Keratinocyte (primary cell): ENCODE data around the gene TMPRSS6. TPM values are rescaled to one million over a fixed set of nuclear protein-coding genes. Genes with fewer than 3 reads are reported as not detected.

Experiments
- DNase-seq: peaks from one replicate; pipeline ENCODE4 v3.0.0-alpha.2; 2011; ENCODE audit warnings: low read depth, missing footprints, low spot score
- FAIRE-seq: peaks from 2 replicates; lab custom pipeline; 2011; peaks lifted over from hg19 to GRCh38; lab: Jason Lieb, UNC
- H2AFZ ChIP-seq: 2 replicates; pipeline ENCODE4 v1.6.0; 2012; ENCODE audit warnings: low read length, control low read depth, inconsistent platforms; ENCODE audit not compliant: control insufficient read depth
- H3K27ac ChIP-seq: 2 replicates; pipeline ENCODE4 v1.5.1; 2011; ENCODE audit warnings: low read length; ENCODE audit not compliant: control insufficient read depth, insufficient read depth
- H3K27me3 ChIP-seq: 3 replicates; pipeline ENCODE4 v1.6.0; 2011; ENCODE audit warnings: low read length; ENCODE audit not compliant: control insufficient read depth, insufficient read depth; ENCODE audit errors: extremely low read depth
- H3K36me3 ChIP-seq, 2 experiments: 2 replicates in 1 of 2; 3 replicates in 1 of 2; pipeline ENCODE4 v1.5.1; 2011; ENCODE audit warnings: low read length in 2 of 2, mild to moderate bottlenecking in 1 of 2; ENCODE audit not compliant: control insufficient read depth in 2 of 2, insufficient read depth in 2 of 2; ENCODE audit errors: extremely low read depth in 1 of 2
- H3K4me1 ChIP-seq: 3 replicates; pipeline ENCODE4 v1.5.1; 2011; ENCODE audit warnings: low read length; ENCODE audit not compliant: control insufficient read depth, insufficient read depth; ENCODE audit errors: extremely low read depth
- H3K4me2 ChIP-seq: 3 replicates; pipeline ENCODE4 v1.6.0; 2011; ENCODE audit warnings: low read depth, low read length; ENCODE audit not compliant: control insufficient read depth, insufficient read depth; ENCODE audit errors: extremely low read depth
- H3K4me3 ChIP-seq, 3 experiments: fragments of 200-600 bp in 1 of 3; sonication (generic) in 1 of 3; 2 replicates in 2 of 3; 3 replicates in 1 of 3; pipeline ENCODE4 v1.5.1; 2011 to 2016; ENCODE audit warnings: low read length in 3 of 3, mild to moderate bottlenecking in 3 of 3, control low read depth in 2 of 3, inconsistent platforms in 1 of 3, low read depth in 1 of 3, mixed read lengths in 1 of 3, mixed run types in 1 of 3, moderate library complexity in 1 of 3; ENCODE audit not compliant: control insufficient read depth in 2 of 3, insufficient read depth in 2 of 3; ENCODE audit errors: extremely low read depth in 1 of 3
- H3K79me2 ChIP-seq: 2 replicates; pipeline ENCODE4 v1.6.0; 2012; ENCODE audit warnings: low read length; ENCODE audit not compliant: control insufficient read depth, insufficient read depth
- H3K9ac ChIP-seq: 3 replicates; pipeline ENCODE4 v1.6.0; 2011; ENCODE audit warnings: low read length; ENCODE audit not compliant: control insufficient read depth, insufficient read depth; ENCODE audit errors: extremely low read depth
- H3K9me1 ChIP-seq: 3 replicates; pipeline ENCODE4 v1.6.0; 2011; ENCODE audit warnings: low read length; ENCODE audit not compliant: control insufficient read depth, insufficient read depth; ENCODE audit errors: extremely low read depth
- H3K9me3 ChIP-seq: 2 replicates; pipeline ENCODE4 v1.5.1; 2012; ENCODE audit warnings: low read depth, low read length; ENCODE audit not compliant: control insufficient read depth
- H4K20me1 ChIP-seq: 3 replicates; pipeline ENCODE4 v1.6.0; 2011; ENCODE audit warnings: low read length; ENCODE audit not compliant: control insufficient read depth, insufficient read depth; ENCODE audit errors: extremely low read depth
- CTCF ChIP-seq, 3 experiments: IDR thresholded peaks in 1 of 3; conservative IDR thresholded peaks in 1 of 3; optimal IDR thresholded peaks in 1 of 3; 2 replicates in 2 of 3; 3 replicates in 1 of 3; pipeline versions ENCODE3 to v1.5.1; 2011; ENCODE audit warnings: low read length in 3 of 3, mild to moderate bottlenecking in 3 of 3, moderate library complexity in 2 of 3, control low read depth in 1 of 3, inconsistent platforms in 1 of 3; ENCODE audit not compliant: insufficient read depth in 2 of 3; ENCODE audit errors: extremely low read depth in 1 of 3
- EZH2 ChIP-seq: IDR thresholded peaks from one replicate; pipeline ENCODE4 v1.6.1; 2012; ENCODE audit warnings: inconsistent platforms, mild to moderate bottlenecking, low read length, moderate library complexity
- dilution Hi-C: fragments of 300-500 bp; cut with MboI; formaldehyde crosslinking; loops from one replicate; pipeline ENCODE4 v1.7.0; 2020; ENCODE audit warnings: low sequenced_read_pairs; ENCODE audit not compliant: extremely low pct_ligation_motif_present
- polyA plus RNA-seq, 5 experiments: library from polyadenylated mRNA; depleted of rRNA in 3 of 5; stranded (reverse) in 3 of 5; stranded (forward) in 1 of 5; unstranded in 1 of 5; fragments of >200 nt; gene quantifications; 1 replicate in 1 of 5; 2 replicates in 3 of 5; 3 replicates in 1 of 5; pipeline versions ENCODE4 v1.2.1 to v1.2.3, GENCODE V29; 2011 to 2012; ENCODE audit warnings: missing spikeins in 2 of 5, low read depth in 1 of 5, low replicate concordance in 1 of 5

Gene TMPRSS6
- polyA plus RNA-seq, 1 donor (not counting 4 experiments of a cell fraction or from before 2014, with no cell fraction given) = not detected

- Histone ChIP-seq H3K79me2 (no peaks in the 10 kb centered on the region), H3K9me3 (no peaks in the 10 kb centered on the region), H3K4me1 (peaks cover 5% of the 10 kb centered on the region), H3K4me3 (no peak overlapping the region), H4K20me1 (no peaks in the 10 kb centered on the region), H3K9ac (no peak overlapping the region), H3K36me3 (peaks cover 0 to 6% of the 10 kb centered on the region in 2 experiments), H3K4me2 (no peak overlapping the region), H3K9me1 (no peaks in the 10 kb centered on the region), H2AFZ (no peak overlapping the region), H3K27me3 (no peaks in the 10 kb centered on the region), H3K27ac (no peak overlapping the region)
- FAIRE-seq = no peak
- TF ChIP-seq EZH2 (no peak), CTCF (optimal IDR thresholded peaks at IDR 0.05 in 1 of 3, IDR thresholded peaks at IDR 0.05 in 1 of 3, conservative IDR thresholded peaks at IDR 0.05 in 1 of 3; ENCODE audit: extremely low read depth in 1 of 3, insufficient read depth in 2 of 3, low read length in 3 of 3) (no peak)
- dilution Hi-C loops = no loop called here
- no peak for DNase-seq
Observed at GRCh38 chr22:37054056-37054395, 55.5 kb downstream of the TMPRSS6 start.

- no peak overlapping the region for H3K4me3 ChIP-seq
- no peak overlapping the region for H3K4me2 ChIP-seq
- H2AFZ ChIP-seq = no peak overlapping the region
- H4K20me1 ChIP-seq = no peaks in the 10 kb centered on the region
- TF ChIP-seq CTCF (optimal IDR thresholded peaks at IDR 0.05 in 1 of 3, IDR thresholded peaks at IDR 0.05 in 1 of 3, conservative IDR thresholded peaks at IDR 0.05 in 1 of 3; ENCODE audit: extremely low read depth in 1 of 3, insufficient read depth in 2 of 3, low read length in 3 of 3) = no peak
- no peak for TF ChIP-seq EZH2
- H3K9me1 ChIP-seq = no peaks in the 10 kb centered on the region
- no peak for DNase-seq
- H3K9ac ChIP-seq = no peak overlapping the region
- H3K79me2 ChIP-seq = no peaks in the 10 kb centered on the region
- H3K9me3 ChIP-seq = no peaks in the 10 kb centered on the region
- dilution Hi-C loops = no loop called here
- H3K27ac ChIP-seq = no peak overlapping the region
- no peaks in the 10 kb centered on the region for H3K27me3 ChIP-seq
- peaks cover 0 to 4% of the 10 kb centered on the region in 2 experiments for H3K36me3 ChIP-seq
- peaks cover 5% of the 10 kb centered on the region for H3K4me1 ChIP-seq
- FAIRE-seq = no peak
Observed at GRCh38 chr22:37053310-37054055, 56.0 kb downstream of the TMPRSS6 start.
